GM12892 (cell line): ENCODE data around the gene MTFP1.

Experiments
- POLR2A ChIP-seq: IDR thresholded peaks from 2 replicates; pipeline ENCODE4 v1.6.1; 2011; ENCODE audit warnings: low read depth, low read length, control low read depth
- POLR2AphosphoS5 ChIP-seq: IDR thresholded peaks from 2 replicates; pipeline ENCODE4 v1.6.1; 2011; ENCODE audit warnings: low read depth, low read length, control low read depth

DNA sequence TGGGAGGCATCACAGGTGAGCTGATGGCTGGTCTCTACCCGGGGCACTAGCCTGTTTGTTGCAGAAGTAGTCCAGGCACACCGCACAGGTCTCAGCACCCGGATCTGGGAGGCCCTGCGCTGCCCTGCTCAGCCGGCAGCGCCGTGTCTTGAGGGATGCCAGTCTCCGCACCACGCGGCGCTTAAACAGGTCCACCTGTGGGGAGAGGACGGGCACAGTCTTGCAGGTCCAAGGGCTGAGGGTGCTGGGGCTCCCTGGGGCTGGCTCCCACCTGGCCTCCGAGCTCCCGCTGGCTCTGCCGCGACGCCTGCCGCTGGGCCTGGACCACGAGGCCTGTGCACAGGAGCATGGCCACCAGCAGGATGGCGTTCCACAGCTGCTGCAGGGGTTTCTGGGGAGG is 45.6 kb upstream of the MTFP1 start:
- no peak for TF ChIP-seq POLR2A
- TF ChIP-seq POLR2AphosphoS5, result no peak
